Measurements from ENCODE around the gene MOSMO. TPM values are rescaled to one million over a fixed set of nuclear protein-coding genes. Genes with fewer than 3 reads are reported as not detected.
A peak's percentile ranks its signal among the peaks of the same experiment; 100 is the strongest.

MOSMO gene
- total RNA-seq, 4 donors from 2014 or later, result 8.4 to 68.5 (median 17.2) TPM

- no peak overlapping the region for H3K27ac ChIP-seq
- WGBS, 2 donors (ENCODE audit: low coverage in 1 of 2), result 93 to 96% methylated on average over 4 to 11 of the region's 11 CpGs
- intact Hi-C loops (cut with DNase I; ENCODE audit: low total_unique reads) (loop anchor here (5.0 kb wide), 1 partner anchor 73 kb away; the partner anchor contains the start of gene PDZD9), in situ Hi-C loops (cut with MboI; ENCODE audit: low pct_ligation_motif_present in 1 of 4, low pct_unique_long_range_greater_than_20kb in 1 of 4, low sequenced_read_pairs in 3 of 4) (loop anchor here in 1 of 4 donors (10.0 kb wide), 1 partner anchor 80 kb away; no protein-coding TSS in a partner anchor)
- no peak for DNase-seq
- TF ChIP-seq, protein P1, sequence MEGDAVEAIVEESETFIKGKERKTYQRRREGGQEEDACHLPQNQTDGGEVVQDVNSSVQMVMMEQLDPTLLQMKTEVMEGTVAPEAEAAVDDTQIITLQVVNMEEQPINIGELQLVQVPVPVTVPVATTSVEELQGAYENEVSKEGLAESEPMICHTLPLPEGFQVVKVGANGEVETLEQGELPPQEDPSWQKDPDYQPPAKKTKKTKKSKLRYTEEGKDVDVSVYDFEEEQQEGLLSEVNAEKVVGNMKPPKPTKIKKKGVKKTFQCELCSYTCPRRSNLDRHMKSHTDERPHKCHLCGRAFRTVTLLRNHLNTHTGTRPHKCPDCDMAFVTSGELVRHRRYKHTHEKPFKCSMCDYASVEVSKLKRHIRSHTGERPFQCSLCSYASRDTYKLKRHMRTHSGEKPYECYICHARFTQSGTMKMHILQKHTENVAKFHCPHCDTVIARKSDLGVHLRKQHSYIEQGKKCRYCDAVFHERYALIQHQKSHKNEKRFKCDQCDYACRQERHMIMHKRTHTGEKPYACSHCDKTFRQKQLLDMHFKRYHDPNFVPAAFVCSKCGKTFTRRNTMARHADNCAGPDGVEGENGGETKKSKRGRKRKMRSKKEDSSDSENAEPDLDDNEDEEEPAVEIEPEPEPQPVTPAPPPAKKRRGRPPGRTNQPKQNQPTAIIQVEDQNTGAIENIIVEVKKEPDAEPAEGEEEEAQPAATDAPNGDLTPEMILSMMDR (IDR thresholded peaks at IDR 0.05), result no peak
- TF ChIP-seq POLR2A (IDR thresholded peaks at IDR 0.05) (no peak), POLR2AphosphoS5 (IDR thresholded peaks at IDR 0.05) (no peak), EP300 (IDR thresholded peaks at IDR 0.05; ENCODE audit: low read depth) (no peak)
- H3K9me3 ChIP-seq, result no peaks in the 10 kb centered on the region
- H3K4me3 ChIP-seq, result no peak overlapping the region
- no peaks in the 10 kb centered on the region for H3K27me3 ChIP-seq
- H3K36me3 ChIP-seq, result no peaks in the 10 kb centered on the region
- no peaks in the 10 kb centered on the region for H3K4me1 ChIP-seq
Observed at GRCh38 chr16:22075043-22075757, 67.3 kb downstream of the MOSMO start.

- Histone ChIP-seq H3K36me3 (no peaks in the 10 kb centered on the region), H3K27ac (no peak overlapping the region), H3K27me3 (no peaks in the 10 kb centered on the region), H3K4me3 (no peak overlapping the region), H3K9me3 (no peaks in the 10 kb centered on the region), H3K4me1 (no peaks in the 10 kb centered on the region)
- 92 to 100% methylated on average over 1 of the region's 1 CpG for WGBS, 2 donors (ENCODE audit: low coverage in 1 of 2)
- TF ChIP-seq POLR2A (IDR thresholded peaks at IDR 0.05) (no peak), EP300 (IDR thresholded peaks at IDR 0.05; ENCODE audit: low read depth) (no peak), POLR2AphosphoS5 (IDR thresholded peaks at IDR 0.05) (no peak)
- TF ChIP-seq, protein P1 (IDR thresholded peaks at IDR 0.05), result no peak
- DNase-seq, result no peak
- intact Hi-C loops (cut with DNase I; ENCODE audit: low total_unique reads), result loop anchor here (5.0 kb wide), 1 partner anchor 73 kb away; the partner anchor contains the start of gene PDZD9
- in situ Hi-C loops (cut with MboI; ENCODE audit: low pct_ligation_motif_present in 1 of 4, low pct_unique_long_range_greater_than_20kb in 1 of 4, low sequenced_read_pairs in 3 of 4), result loop anchor here in 1 of 4 donors (10.0 kb wide), 1 partner anchor 81 kb away; no protein-coding TSS in a partner anchor
Observed at GRCh38 chr16:22075776-22076175, 67.9 kb downstream of the MOSMO start.

DNA sequence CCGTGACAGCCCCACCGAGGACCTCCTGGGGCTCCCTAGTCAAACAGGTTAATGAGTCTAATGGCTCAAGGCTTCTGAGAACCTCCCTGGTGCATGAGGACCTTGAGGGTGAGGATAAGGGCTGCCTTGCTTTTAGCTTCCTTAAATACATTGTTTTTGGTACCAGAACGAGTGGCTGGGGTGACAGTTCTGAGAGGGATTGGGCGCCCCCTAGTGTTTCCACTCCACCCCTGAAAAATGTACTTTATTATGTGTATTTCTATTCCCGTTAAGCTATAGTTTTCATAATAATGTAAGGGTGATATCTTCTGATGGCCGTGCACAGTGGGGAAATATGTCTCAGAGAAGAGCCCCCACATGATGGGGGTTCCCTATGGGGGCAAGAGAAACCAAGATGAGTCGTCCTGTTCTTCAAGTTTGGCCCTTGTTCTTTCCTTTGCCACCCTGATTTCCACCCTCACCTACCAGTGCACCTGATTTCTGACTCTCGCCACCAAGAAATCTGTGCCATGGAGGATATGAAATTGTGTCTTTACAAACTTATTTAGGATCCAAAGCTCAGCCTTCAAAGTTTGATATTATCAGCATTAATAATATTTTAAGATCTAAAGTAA is 69.9 kb downstream of the MOSMO start:
- Histone ChIP-seq H3K36me3 (peaks cover 0 to 3% (median 0%) of the 10 kb centered on the region in 4 donors), H3K27me3 (no peaks in the 10 kb centered on the region), H3K4me3 (no peak overlapping the region), H3K4me1 (no peaks in the 10 kb centered on the region), H3K27ac (no peak overlapping the region), H3K9me3 (no peaks in the 10 kb centered on the region)
- in situ Hi-C loops (cut with MboI; ENCODE audit: low pct_ligation_motif_present in 1 of 4, low pct_unique_long_range_greater_than_20kb in 1 of 4, low sequenced_read_pairs in 3 of 4), result loop anchor here in 1 of 4 donors (10.0 kb wide), 1 partner anchor 83 kb away; no protein-coding TSS in a partner anchor
- 46 to 62% methylated on average over 6 to 8 of the region's 8 CpGs for WGBS, 2 donors (ENCODE audit: low coverage in 1 of 2)
- DNase-seq, result peak; percentile 69
- TF ChIP-seq, protein P1 (IDR thresholded peaks at IDR 0.05), result peak; percentile 73 to 87 (median 81)
- no peak for TF ChIP-seq POLR2AphosphoS5 (IDR thresholded peaks at IDR 0.05)
- intact Hi-C loops (cut with DNase I; ENCODE audit: low total_unique reads), result loop anchor here (5.0 kb wide), 1 partner anchor 76 kb away; the partner anchor contains the start of gene PDZD9

DNA sequence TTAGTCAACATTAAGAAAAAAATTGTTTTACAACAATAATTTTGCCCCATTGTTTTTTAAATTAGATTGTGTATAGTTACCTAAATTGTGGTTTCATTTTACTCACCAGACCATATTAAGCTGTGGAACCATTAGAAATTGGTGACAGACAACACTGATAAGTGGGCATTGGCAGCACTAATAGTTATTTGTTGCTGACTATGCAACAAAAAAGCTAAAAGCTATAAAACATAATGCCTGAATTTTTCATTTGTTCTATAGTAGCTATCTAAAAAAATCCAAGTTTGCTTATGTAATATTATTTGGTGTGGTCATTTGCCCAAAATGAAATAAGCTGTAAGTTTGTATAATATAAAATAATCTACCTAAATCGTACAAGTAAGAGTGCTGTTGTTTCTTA is 70.7 kb downstream of the MOSMO start:
- Histone ChIP-seq H3K27me3 (no peaks in the 10 kb centered on the region), H3K4me3 (no peak overlapping the region), H3K4me1 (no peaks in the 10 kb centered on the region), H3K27ac (no peak overlapping the region), H3K9me3 (no peaks in the 10 kb centered on the region), H3K36me3 (peaks cover 0 to 3% (median 0%) of the 10 kb centered on the region in 4 donors)
- DNase-seq, result no peak
- in situ Hi-C loops (cut with MboI; ENCODE audit: low pct_ligation_motif_present in 1 of 4, low pct_unique_long_range_greater_than_20kb in 1 of 4, low sequenced_read_pairs in 3 of 4) (loop anchor here in 1 of 4 donors (10.0 kb wide), 1 partner anchor 84 kb away; no protein-coding TSS in a partner anchor), intact Hi-C loops (cut with DNase I; ENCODE audit: low total_unique reads) (loop anchor here (5.0 kb wide), 1 partner anchor 76 kb away; the partner anchor contains the start of gene PDZD9)
- 67 to 77% methylated on average over 1 of the region's 1 CpG for WGBS, 2 donors (ENCODE audit: low coverage in 1 of 2)
- TF ChIP-seq POLR2AphosphoS5 (IDR thresholded peaks at IDR 0.05) (no peak), POLR2A (IDR thresholded peaks at IDR 0.05) (no peak)
